GM12878 (cell line): Measurements from ENCODE around the gene CLDN5. TPM values are rescaled to one million over a fixed set of nuclear protein-coding genes. Genes with fewer than 3 reads are reported as not detected.

Source experiments
- ATAC-seq: fragments of 200-7000 bp; cut with Tn5 transposase; 3 replicates; pipeline ENCODE4 v1.9.1; 2020; ENCODE audit warnings: mild to moderate bottlenecking, moderate library complexity
- BruUV-seq: library from RNA; stranded (reverse); fragments of 400-500 nt; replicated peaks from 2 replicates; lab custom pipeline; 2021; lab: Mats Ljungman, UMichigan
- CTCF ChIA-PET: fragments of 300-600 bp; sonication (Branson Sonifier 250); formaldehyde crosslinking; extraction: SDS; loops from one replicate; lab custom pipeline; 2021; ENCODE audit warnings: inconsistent platforms; lab: Yijun Ruan, JAX
- POLR2A ChIA-PET: fragments of 350-600 bp; formaldehyde crosslinking; extraction: SDS; loops from one replicate; lab custom pipeline; 2021; ENCODE audit warnings: inconsistent platforms; lab: Charles Lee
- RAD21 ChIA-PET: fragments of 300-600 bp; sonication (Branson Sonifier 250); formaldehyde crosslinking; loops from one replicate; lab custom pipeline; 2023; ENCODE audit warnings: antibody characterized with exemption; ENCODE audit not compliant: unreplicated experiment; lab: Charles Lee
- SMC1A ChIA-PET: fragments of 300-600 bp; sonication (Branson Sonifier 250); formaldehyde crosslinking; loops from one replicate; lab custom pipeline; 2023; ENCODE audit not compliant: unreplicated experiment, uncharacterized antibody; lab: Charles Lee
- DNase-seq: peaks from one replicate; pipeline ENCODE4 v3.0.0-alpha.2; 2011; ENCODE audit warnings: low read depth, low spot score
- FAIRE-seq: peaks from 3 replicates; lab custom pipeline; 2011; peaks lifted over from hg19 to GRCh38; lab: Jason Lieb, UNC
- H2AFZ ChIP-seq: 2 replicates; pipeline ENCODE4 v1.6.0; 2011; ENCODE audit warnings: low read depth, low read length, control low read depth; ENCODE audit not compliant: control insufficient read depth
- H3K27ac ChIP-seq: 2 replicates; pipeline ENCODE4 v1.5.1; 2011; ENCODE audit warnings: control low read depth; ENCODE audit not compliant: control insufficient read depth, insufficient read depth
- H3K27me3 ChIP-seq, 2 experiments: replicated peaks in 1 of 2; 2 replicates each; pipeline versions ENCODE4 v1.6.0 to v1.6.1; 2011; ENCODE audit warnings: low read length in 1 of 2; ENCODE audit not compliant: control insufficient read depth in 2 of 2, insufficient read depth in 2 of 2
- H3K36me3 ChIP-seq, 2 experiments: 2 replicates each; pipeline ENCODE4 v1.5.1; 2011; ENCODE audit warnings: low read length in 1 of 2; ENCODE audit not compliant: control insufficient read depth in 2 of 2, insufficient read depth in 2 of 2
- H3K4me1 ChIP-seq: 2 replicates; pipeline ENCODE4 v1.6.1; 2011; ENCODE audit warnings: mild to moderate bottlenecking, low read length, moderate library complexity, mixed read lengths; ENCODE audit not compliant: control insufficient read depth, insufficient read depth
- H3K4me2 ChIP-seq: 2 replicates; pipeline ENCODE4 v1.6.0; 2011; ENCODE audit warnings: control low read depth; ENCODE audit not compliant: control insufficient read depth, insufficient read depth
- H3K4me3 ChIP-seq: fragments of 200-600 bp; sonication (generic); 2 replicates; pipeline ENCODE4 v1.5.1; 2016
- H3K79me2 ChIP-seq: 2 replicates; pipeline ENCODE4 v1.6.0; 2011; ENCODE audit warnings: low read length; ENCODE audit not compliant: control insufficient read depth, insufficient read depth
- H3K9ac ChIP-seq: 2 replicates; pipeline ENCODE4 v1.8.0; 2011; ENCODE audit warnings: low read length, control low read depth, mixed read lengths; ENCODE audit not compliant: control insufficient read depth, insufficient read depth
- H3K9me3 ChIP-seq: replicated peaks from 3 replicates; pipeline ENCODE4 v1.5.1; 2011; ENCODE audit warnings: mild to moderate bottlenecking, low read length; ENCODE audit not compliant: control insufficient read depth, insufficient read depth
- H4K20me1 ChIP-seq: 2 replicates; pipeline ENCODE4 v1.6.0; 2011; ENCODE audit not compliant: control insufficient read depth, insufficient read depth
- CBX5 ChIP-seq: sonication (generic); IDR thresholded peaks from 2 replicates; pipeline ENCODE4 v1.6.1; 2016; ENCODE audit warnings: low read depth, moderate library complexity, mild to moderate bottlenecking, inconsistent platforms
- DPF2 ChIP-seq: fragments of 450-650 bp; IDR thresholded peaks from 2 replicates; pipeline ENCODE4 v1.6.1; 2017; ENCODE audit warnings: mild to moderate bottlenecking
- EP300 ChIP-seq, 2 experiments: fragments of 150-350 bp in 1 of 2; IDR thresholded peaks; 2 replicates each; pipeline ENCODE4 v1.6.1; 2011 to 2012; ENCODE audit warnings: low read depth in 2 of 2, low read length in 2 of 2, borderline replicate concordance in 1 of 2, improper control_type of control experiment in 1 of 2, inconsistent platforms in 1 of 2; ENCODE audit not compliant: control insufficient read depth in 1 of 2
- MEF2B ChIP-seq: fragments of 450-650 bp; IDR thresholded peaks from 2 replicates; pipeline ENCODE4 v1.6.1; 2018; ENCODE audit warnings: mild to moderate bottlenecking, moderate library complexity; ENCODE audit not compliant: partially characterized antibody, poor library complexity, severe bottlenecking
- MYC ChIP-seq: IDR thresholded peaks from 2 replicates; pipeline ENCODE4 v1.6.1; 2011; ENCODE audit warnings: mild to moderate bottlenecking, low read length, moderate library complexity, inconsistent platforms; ENCODE audit not compliant: insufficient read depth, insufficient replicate concordance, insufficient read length, severe bottlenecking
- RB1 ChIP-seq: fragments of 450-650 bp; formaldehyde crosslinking; IDR thresholded peaks from 2 replicates; pipeline ENCODE4 v1.6.1; 2017; ENCODE audit warnings: mild to moderate bottlenecking, borderline replicate concordance
- SMAD1 ChIP-seq: fragments of 450-650 bp; IDR thresholded peaks from 2 replicates; pipeline ENCODE4 v1.6.1; 2018; ENCODE audit warnings: mild to moderate bottlenecking, low read depth; ENCODE audit not compliant: partially characterized antibody
- SREBF2 ChIP-seq: IDR thresholded peaks from 2 replicates; pipeline ENCODE4 v1.6.1; 2012; ENCODE audit warnings: mild to moderate bottlenecking, low read length
- ZNF274 ChIP-seq: IDR thresholded peaks from one replicate; pipeline ENCODE4 v1.8.0; 2011; ENCODE audit not compliant: insufficient read length, insufficient read depth
- WGBS: methylation state at CpG from one replicate; pipeline ENCODE4 v1.1.6; 2016; ENCODE audit warnings: low lambda C conversion rate; ENCODE audit not compliant: insufficient replicate concordance, insufficient coverage; ENCODE audit errors: missing lambda C conversion rate; 5-methylcytosine and 5-hydroxymethylcytosine counted together
- in situ Hi-C: fragments of 300-500 bp; cut with MboI; formaldehyde crosslinking; loops from 9 replicates; pipeline ENCODE4 v1.14.3; 2018; ENCODE audit warnings: mixed read lengths
- intact Hi-C: fragments of 100-400 bp; cut with micrococcal nuclease; formaldehyde crosslinking; loops from one replicate; pipeline ENCODE4 v1.14.2; 2022; ENCODE audit not compliant: unreplicated experiment
- polyA plus RNA-seq, 11 experiments: library from polyadenylated mRNA; depleted of rRNA in 4 of 11; unstranded in 6 of 11; stranded (reverse) in 5 of 11; fragments of >200 nt; fragmentation: Nextera tagmentation in 4 of 11; fragmentation: Illumina TruSeq in 1 of 11; extraction: Ambion mirVana in 4 of 11; extraction: Trizol in 1 of 11; gene quantifications; 1 replicate in 1 of 11; 2 replicates in 10 of 11; pipeline versions ENCODE4 v1.2.1 to v1.2.3, GENCODE V29; 2011 to 2016; ENCODE audit warnings: inconsistent platforms in 2 of 11, missing spikeins in 2 of 11, low read depth in 1 of 11
- total RNA-seq, 4 experiments: library from RNA; depleted of rRNA in 3 of 4; stranded (reverse); fragments of >200 nt in 3 of 4; fragmentation: Illumina TruSeq in 1 of 4; extraction: Trizol in 1 of 4; gene quantifications; 2 replicates each; pipeline versions ENCODE4 v1.2.1 to v1.2.3, GENCODE V29; 2013 to 2021
- TF ChIP-seq, protein P1 (sequence below): IDR thresholded peaks from 2 replicates; pipeline ENCODE4 v1.6.1; 2012; ENCODE audit warnings: low read depth, low read length, improper control_type of control experiment

CLDN5 gene
- total and polyA plus RNA-seq, 10 of the 15 experiments (the other 5 are each of a cell fraction or from before 2014, with no cell fraction given), result 0.15 TPM; not detected in 9

DNA sequence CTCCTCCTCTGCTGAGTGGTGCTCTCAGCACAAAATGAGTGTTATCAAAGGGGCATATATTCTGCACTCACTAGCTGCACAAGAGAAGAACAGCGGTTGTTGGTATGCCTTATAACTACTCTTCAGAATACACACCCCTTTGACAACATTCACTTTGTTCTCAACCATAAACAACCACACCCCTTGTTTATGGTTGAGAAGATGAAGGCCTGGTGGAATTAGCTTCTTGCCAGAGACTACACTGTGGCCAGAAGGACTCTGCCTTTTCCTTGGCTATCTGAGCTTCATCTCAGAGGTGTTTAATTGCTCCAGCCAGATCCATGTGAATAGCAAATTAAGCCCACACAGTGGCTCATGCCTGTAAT is 45.0 kb upstream of the CLDN5 start:
- Histone ChIP-seq H4K20me1 (no peaks in the 10 kb centered on the region), H3K9me3 (no peaks in the 10 kb centered on the region; the same call in 2 of the 3 replicates), H3K4me3 (no peak overlapping the region), H3K9ac (no peak overlapping the region), H3K27me3 (peaks cover 0 to 2% of the 10 kb centered on the region in 2 experiments; a peak in 1 of 4 replicates), H3K79me2 (no peaks in the 10 kb centered on the region), H3K36me3 (no peaks in the 10 kb centered on the region), H3K4me1 (no peaks in the 10 kb centered on the region), H2AFZ (no peak overlapping the region), H3K4me2 (no peak overlapping the region), H3K27ac (no peak overlapping the region)
- RAD21 ChIA-PET, result no interaction called here
- POLR2A ChIA-PET, result no interaction called here
- FAIRE-seq (no peak), ATAC-seq (no peak), DNase-seq (no peak)
- 88% methylated on average over 1 of the region's 1 CpG for WGBS
- intact Hi-C loops, result no loop called here
- CTCF ChIA-PET, result interaction anchor here (1.0 to 1.3 kb wide), 2 partner anchors 15 to 62 kb away, joined by 3 to 4 read pairs; no protein-coding TSS in a partner anchor
- in situ Hi-C loops, result loop anchor here (5.0 kb wide), 1 partner anchor 52 kb away; no protein-coding TSS in a partner anchor
- TF ChIP-seq DPF2 (no peak), RB1 (no peak)
- no TSS peak for BruUV-seq
- SMC1A ChIA-PET, result interaction anchor here (1.5 to 1.7 kb wide), 2 partner anchors 66 to 92 kb away, joined by 3 to 4 read pairs; no protein-coding TSS in a partner anchor

- WGBS, result 40% methylated on average over 9 of the region's 9 CpGs
- TF ChIP-seq, protein P1, sequence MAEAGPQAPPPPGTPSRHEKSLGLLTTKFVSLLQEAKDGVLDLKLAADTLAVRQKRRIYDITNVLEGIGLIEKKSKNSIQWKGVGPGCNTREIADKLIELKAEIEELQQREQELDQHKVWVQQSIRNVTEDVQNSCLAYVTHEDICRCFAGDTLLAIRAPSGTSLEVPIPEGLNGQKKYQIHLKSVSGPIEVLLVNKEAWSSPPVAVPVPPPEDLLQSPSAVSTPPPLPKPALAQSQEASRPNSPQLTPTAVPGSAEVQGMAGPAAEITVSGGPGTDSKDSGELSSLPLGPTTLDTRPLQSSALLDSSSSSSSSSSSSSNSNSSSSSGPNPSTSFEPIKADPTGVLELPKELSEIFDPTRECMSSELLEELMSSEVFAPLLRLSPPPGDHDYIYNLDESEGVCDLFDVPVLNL, result no peak
- TF ChIP-seq MEF2B (no peak), EP300 (IDR thresholded peaks at IDR 0.05; ENCODE audit: borderline replicate concordance in 1 of 2, control insufficient read depth in 1 of 2, low read depth in 2 of 2, low read length in 2 of 2) (no peak), SMAD1 (no peak), SREBF2 (no peak), MYC (no peak), CBX5 (no peak), ZNF274 (no peak)
- BruUV-seq, result no TSS peak
- Histone ChIP-seq H2AFZ (no peak overlapping the region), H3K9ac (no peak overlapping the region), H3K27ac (no peak overlapping the region), H3K27me3 (no peaks in the 10 kb centered on the region), H3K36me3 (no peaks in the 10 kb centered on the region), H3K9me3 (no peaks in the 10 kb centered on the region; the same call in 2 of the 3 replicates), H4K20me1 (no peaks in the 10 kb centered on the region), H3K4me2 (no peak overlapping the region), H3K79me2 (no peaks in the 10 kb centered on the region), H3K4me3 (no peak overlapping the region), H3K4me1 (no peaks in the 10 kb centered on the region)
- ATAC-seq (peak; percentile 33; the same call in 1 of the 3 replicates), DNase-seq (no peak), FAIRE-seq (no peak)
- ChIA-PET SMC1A (interaction anchor here (1.5 to 1.7 kb wide), 2 partner anchors 66 to 91 kb away, joined by 3 to 4 read pairs; no protein-coding TSS in a partner anchor), RAD21 (no interaction called here), POLR2A (no interaction called here), CTCF (interaction anchor here (1.0 to 1.3 kb wide), 2 partner anchors 14 to 63 kb away, joined by 3 to 4 read pairs; no protein-coding TSS in a partner anchor)
- intact Hi-C loops, result no loop called here
- in situ Hi-C loops, result loop anchor here (5.0 kb wide), 1 partner anchor 51 kb away; no protein-coding TSS in a partner anchor
These were observed 44.4 kb upstream of the CLDN5 start for GRCh38 chr22:19568337-19569275.
